Measurements from ENCODE around the gene HIC1. TPM values are rescaled to one million over a fixed set of nuclear protein-coding genes. Genes with fewer than 3 reads are reported as not detected.
A peak's percentile ranks its signal among the peaks of the same experiment; 100 is the strongest.

HIC1 gene
- total RNA-seq, 1 donor from 2014 or later: 42.6 TPM

DNA sequence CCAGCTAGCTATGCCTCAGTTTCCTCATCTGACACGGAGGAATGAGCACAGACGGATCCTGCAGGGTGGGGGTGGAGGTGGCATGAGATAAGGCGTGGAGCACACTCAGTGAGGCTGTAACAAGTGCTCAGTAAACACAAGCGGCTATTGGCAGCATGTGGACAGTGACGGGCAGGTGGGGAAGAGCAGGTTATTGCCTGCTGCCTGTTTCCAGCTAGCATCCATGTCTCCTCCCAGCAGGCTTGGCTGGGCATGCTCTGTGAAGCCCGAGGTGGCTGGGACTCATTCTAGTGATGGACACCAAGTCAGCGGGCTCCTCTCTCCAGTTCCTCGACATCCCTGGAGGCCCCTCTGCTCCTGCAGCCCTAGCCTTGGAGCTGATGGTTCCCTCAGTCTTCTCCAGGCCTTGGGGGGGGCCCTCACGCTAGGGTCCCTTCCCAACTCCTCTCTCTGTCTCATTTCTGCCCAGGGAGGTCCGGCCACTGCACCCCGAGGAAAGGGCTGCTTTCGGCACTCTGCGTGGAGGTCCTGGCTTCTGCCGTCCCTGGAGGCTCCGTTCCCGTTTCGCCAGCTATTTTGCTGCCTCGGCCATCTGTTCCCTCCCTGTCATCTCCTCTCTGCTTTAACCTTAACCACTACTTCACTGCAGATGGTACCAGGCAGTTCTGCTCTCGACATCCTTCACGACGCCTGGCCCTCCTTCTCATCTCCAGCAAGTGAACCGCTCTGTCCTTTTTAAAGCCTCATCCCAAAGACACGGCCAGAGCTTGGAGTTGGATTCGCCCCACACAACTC, 36.0 kb upstream of the HIC1 start:
- Mint-ChIP-seq H3K4me1 (ENCODE audit: low read depth) (no peaks in the 10 kb centered on the region), H3K27me3 (ENCODE audit: low read depth) (peaks cover 46% of the 10 kb centered on the region), H3K27ac (no peak overlapping the region), H3K9me3 (no peaks in the 10 kb centered on the region), H3K4me3 (ENCODE audit: low read depth) (no peak overlapping the region), H3K36me3 (ENCODE audit: low read depth) (no peaks in the 10 kb centered on the region)
- intact Hi-C loops (cut with micrococcal nuclease): no loop called here
- DNase-seq (ENCODE audit: low spot score): no peak

DNA sequence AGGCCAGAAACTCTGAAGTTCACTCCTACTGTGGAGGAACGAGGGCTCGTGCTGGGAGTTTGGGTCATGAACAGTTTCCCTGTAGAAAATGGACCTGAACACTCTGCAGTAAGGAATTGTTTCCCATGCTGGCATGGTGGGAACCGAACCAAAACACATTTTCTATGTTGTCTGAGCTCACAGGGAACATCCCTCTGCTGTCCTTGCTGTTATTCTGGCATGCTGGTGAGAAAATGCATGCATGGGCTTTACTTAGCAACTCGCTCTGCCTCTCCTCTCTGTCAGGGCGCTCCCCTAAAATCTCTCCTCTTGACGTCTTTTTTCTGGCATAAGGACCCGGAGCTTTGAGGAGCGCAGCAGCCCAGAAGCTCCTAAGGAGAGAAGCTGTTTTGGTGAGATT, 35.2 kb upstream of the HIC1 start:
- Mint-ChIP-seq H3K36me3 (ENCODE audit: low read depth) (no peaks in the 10 kb centered on the region), H3K27me3 (ENCODE audit: low read depth) (peaks cover 48% of the 10 kb centered on the region), H3K4me1 (ENCODE audit: low read depth) (no peaks in the 10 kb centered on the region), H3K4me3 (ENCODE audit: low read depth) (no peak overlapping the region), H3K27ac (no peak overlapping the region), H3K9me3 (no peaks in the 10 kb centered on the region)
- intact Hi-C loops (cut with micrococcal nuclease): no loop called here
- no peak for DNase-seq (ENCODE audit: low spot score)

DNA sequence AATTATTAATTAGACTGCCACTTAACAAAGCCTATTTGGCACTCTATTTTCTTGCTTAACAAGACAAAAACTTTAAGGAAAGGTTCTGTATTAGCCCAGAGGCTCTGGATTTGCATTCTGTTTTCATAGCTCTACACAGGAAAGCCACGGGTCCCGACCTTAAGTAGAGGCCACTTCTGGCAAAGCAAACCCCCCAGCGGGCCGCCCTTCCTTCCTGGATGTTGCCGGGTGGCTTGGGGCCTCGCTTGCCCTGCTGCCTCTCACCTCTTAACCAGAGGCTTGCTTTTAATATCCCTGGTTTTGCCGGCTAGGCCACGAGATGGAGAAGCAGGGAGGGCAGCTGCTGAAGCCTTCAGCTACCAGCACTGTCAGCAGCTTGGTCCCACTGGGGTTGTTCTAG, 34.2 kb upstream of the HIC1 start:
- no peak overlapping the region for H3K27ac Mint-ChIP-seq
- peaks cover 52% of the 10 kb centered on the region for H3K27me3 Mint-ChIP-seq (ENCODE audit: low read depth)
- no peaks in the 10 kb centered on the region for H3K9me3 Mint-ChIP-seq
- intact Hi-C loops (cut with micrococcal nuclease): no loop called here
- no peaks in the 10 kb centered on the region for H3K4me1 Mint-ChIP-seq (ENCODE audit: low read depth)
- H3K36me3 Mint-ChIP-seq (ENCODE audit: low read depth): no peaks in the 10 kb centered on the region
- H3K4me3 Mint-ChIP-seq (ENCODE audit: low read depth): no peak overlapping the region
- DNase-seq (ENCODE audit: low spot score): no peak

DNA sequence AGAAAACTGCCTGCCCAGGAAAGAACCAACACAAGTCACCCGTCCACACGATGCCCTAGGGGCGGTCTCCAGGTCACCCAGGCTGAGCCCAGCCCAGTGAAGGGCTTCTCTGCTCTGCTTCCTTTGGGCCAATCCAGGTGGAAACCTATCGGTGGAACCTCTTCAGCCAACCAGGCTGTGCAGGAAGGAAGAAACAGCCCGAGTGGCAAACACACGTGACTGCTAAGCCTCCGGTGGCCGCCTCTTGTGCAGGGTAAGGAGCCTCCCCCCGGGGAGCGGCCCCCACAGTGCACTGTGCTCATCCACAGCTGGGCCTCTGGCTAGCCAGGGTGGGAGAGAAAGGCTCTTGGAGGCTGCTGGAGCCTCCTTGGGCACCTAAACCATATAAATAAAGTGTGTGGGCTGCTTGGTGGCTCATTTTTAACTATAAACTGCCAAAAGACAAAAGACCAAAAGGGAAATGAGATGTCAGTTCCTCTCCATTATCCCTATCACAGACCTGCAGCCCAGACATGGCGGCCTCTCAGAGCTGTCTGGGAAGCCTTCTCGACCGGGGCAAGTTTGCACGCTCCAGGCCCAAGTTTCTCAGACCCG, 32.2 kb upstream of the HIC1 start:
- peaks cover 65% of the 10 kb centered on the region for H3K27me3 Mint-ChIP-seq (ENCODE audit: low read depth)
- H3K27ac Mint-ChIP-seq: no peak overlapping the region
- peak overlapping the region; percentile 21 for H3K4me3 Mint-ChIP-seq (ENCODE audit: low read depth)
- intact Hi-C loops (cut with micrococcal nuclease): no loop called here
- no peaks in the 10 kb centered on the region for H3K9me3 Mint-ChIP-seq
- no peak for DNase-seq (ENCODE audit: low spot score)
- H3K36me3 Mint-ChIP-seq (ENCODE audit: low read depth): no peaks in the 10 kb centered on the region
- peaks cover 5% of the 10 kb centered on the region for H3K4me1 Mint-ChIP-seq (ENCODE audit: low read depth)

DNA sequence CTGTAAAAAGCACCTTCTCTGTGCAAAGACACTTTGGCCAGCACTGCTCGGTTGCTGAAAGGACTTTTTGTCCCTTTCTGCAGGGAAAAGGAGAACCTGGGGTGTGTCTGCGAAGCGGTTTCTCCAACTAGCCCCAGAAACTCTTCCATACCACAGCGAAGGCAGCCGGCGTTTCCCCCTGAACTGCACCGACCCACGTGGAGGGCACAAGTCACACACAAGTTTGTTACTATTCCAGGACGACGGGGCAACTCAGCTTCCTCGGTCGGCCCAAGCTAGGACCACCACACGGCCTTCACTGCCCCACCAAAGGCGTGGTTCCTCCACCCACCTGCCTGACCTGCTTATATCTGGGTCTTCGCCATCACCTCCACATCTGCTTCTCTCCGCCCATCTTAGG, 31.6 kb upstream of the HIC1 start:
- H3K36me3 Mint-ChIP-seq (ENCODE audit: low read depth): no peaks in the 10 kb centered on the region
- H3K27me3 Mint-ChIP-seq (ENCODE audit: low read depth): peaks cover 65% of the 10 kb centered on the region
- no peak overlapping the region for H3K27ac Mint-ChIP-seq
- H3K4me3 Mint-ChIP-seq (ENCODE audit: low read depth): peak overlapping the region; percentile 21
- no peak for DNase-seq (ENCODE audit: low spot score)
- H3K4me1 Mint-ChIP-seq (ENCODE audit: low read depth): peaks cover 5% of the 10 kb centered on the region
- intact Hi-C loops (cut with micrococcal nuclease): no loop called here
- no peaks in the 10 kb centered on the region for H3K9me3 Mint-ChIP-seq

DNA sequence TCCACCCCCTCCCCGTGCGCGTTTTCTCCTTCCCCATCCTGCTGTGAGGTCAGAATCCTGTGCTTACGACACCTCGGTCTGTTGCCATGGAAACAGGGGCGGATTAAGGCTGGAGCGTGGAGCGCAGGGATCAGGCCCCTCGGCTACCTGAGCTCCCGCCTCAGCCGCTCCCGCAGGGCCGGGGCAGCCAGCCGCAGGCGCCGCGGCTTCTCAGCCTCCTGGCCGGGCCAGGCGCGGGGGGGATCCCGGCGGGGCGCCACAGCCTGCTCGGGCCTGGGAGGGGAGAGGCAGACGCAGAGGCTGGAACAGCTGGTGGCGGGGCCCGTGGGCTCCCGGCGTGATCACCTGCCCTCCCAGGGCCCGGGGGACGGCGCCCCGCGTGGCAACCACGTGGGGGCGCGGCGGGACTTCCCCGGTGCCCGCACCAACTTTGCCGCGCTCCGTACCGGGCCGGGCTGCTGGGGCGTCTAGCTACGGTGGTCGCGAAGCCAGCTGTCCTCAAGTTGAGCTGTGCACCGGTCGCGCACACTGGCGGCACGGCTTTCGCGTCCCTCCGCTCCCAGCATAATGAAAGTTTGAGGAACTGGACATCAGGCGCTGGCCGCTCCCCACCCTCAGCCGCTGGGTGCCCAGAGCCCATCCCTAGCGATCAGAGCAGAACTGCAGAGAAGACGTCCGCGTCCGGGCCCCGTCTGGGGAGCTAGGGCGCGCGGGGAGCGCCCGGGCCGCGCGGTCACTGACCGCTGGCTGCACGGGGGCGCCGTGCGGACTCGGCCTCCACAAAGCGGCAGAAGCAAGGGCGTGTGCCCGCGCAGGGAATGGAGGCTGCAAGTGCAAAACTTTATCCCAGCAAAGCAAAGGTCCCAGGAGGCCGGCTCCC, 31.0 kb upstream of the HIC1 start:
- no peaks in the 10 kb centered on the region for H3K36me3 Mint-ChIP-seq (ENCODE audit: low read depth)
- DNase-seq (ENCODE audit: low spot score): no peak
- H3K27me3 Mint-ChIP-seq (ENCODE audit: low read depth): peaks cover 67% of the 10 kb centered on the region
- peaks cover 5% of the 10 kb centered on the region for H3K4me1 Mint-ChIP-seq (ENCODE audit: low read depth)
- intact Hi-C loops (cut with micrococcal nuclease): no loop called here
- no peaks in the 10 kb centered on the region for H3K9me3 Mint-ChIP-seq
- H3K4me3 Mint-ChIP-seq (ENCODE audit: low read depth): peak overlapping the region; percentile 72
- no peak overlapping the region for H3K27ac Mint-ChIP-seq

DNA sequence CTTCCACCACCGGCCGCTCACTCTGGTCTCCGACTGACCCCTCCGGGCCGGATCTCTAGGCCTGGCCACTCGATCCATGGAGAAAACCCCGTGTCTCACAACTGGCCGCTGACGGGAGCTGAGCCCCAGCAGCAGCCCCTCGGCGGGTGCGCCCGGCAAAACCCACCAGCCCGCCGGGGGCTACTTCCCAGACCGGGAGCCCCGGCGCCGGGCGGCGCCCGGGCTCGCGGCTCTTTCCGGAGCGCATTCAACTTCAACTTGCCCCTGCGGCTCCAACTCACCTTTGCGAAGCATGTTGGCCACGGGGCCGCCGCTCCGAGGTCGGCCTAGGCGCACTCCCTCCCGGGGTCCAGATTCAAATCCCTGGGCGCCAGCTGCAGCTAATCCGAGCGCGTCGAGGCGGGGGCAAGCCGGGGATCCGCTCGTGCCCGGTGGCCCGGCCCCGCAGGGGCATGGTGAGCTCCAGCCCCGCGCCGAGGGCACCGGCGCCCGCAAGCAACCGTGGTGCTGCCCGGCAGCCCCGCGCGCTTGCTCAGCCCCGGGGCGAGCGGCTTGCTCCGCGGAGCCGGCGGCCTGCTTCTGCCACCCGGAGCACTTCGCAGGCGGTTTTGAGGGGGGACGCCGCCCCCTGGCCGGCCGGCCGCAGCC, 30.2 kb upstream of the HIC1 start:
- Mint-ChIP-seq H3K4me1 (ENCODE audit: low read depth) (peaks cover 5% of the 10 kb centered on the region), H3K27me3 (ENCODE audit: low read depth) (peaks cover 63% of the 10 kb centered on the region), H3K4me3 (ENCODE audit: low read depth) (no peak overlapping the region), H3K9me3 (no peaks in the 10 kb centered on the region), H3K27ac (no peak overlapping the region), H3K36me3 (ENCODE audit: low read depth) (no peaks in the 10 kb centered on the region)
- intact Hi-C loops (cut with micrococcal nuclease): no loop called here
- DNase-seq (ENCODE audit: low spot score): no peak

DNA sequence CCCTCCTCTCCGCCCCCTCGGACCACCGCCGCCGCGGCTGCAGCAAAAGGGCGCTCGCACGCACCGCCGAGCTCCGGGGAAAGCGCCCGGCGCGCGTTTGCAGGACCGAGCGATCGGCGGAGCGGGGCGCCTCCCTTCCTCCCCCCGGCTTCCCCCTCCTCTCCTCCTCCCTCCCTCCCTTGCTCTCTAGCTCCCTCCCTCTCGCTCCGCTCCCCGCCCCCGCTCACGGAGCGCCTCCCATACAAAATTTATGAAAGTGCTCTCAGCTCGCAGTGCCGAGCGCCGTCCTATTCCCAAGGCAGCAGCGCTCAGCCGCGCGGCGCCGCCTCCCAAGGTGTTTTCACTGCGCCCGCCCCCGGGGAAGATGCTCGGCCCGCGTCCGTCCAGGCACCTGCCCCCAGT, 29.7 kb upstream of the HIC1 start, which contains the start of gene RTN4RL1:
TSS of gene RTN4RL1 (minus strand) at position 115 of the 402 bp plus-strand sequence. CDS start 469 bp downstream, outside the sequence.
- H3K27me3 Mint-ChIP-seq (ENCODE audit: low read depth): peaks cover 57% of the 10 kb centered on the region
- DNase-seq (ENCODE audit: low spot score): peak; percentile 73
- H3K9me3 Mint-ChIP-seq: no peaks in the 10 kb centered on the region
- H3K4me1 Mint-ChIP-seq (ENCODE audit: low read depth): peaks cover 5% of the 10 kb centered on the region
- no peak within 1 kb of the TSS for H3K27ac Mint-ChIP-seq
- H3K4me3 Mint-ChIP-seq (ENCODE audit: low read depth): peak within 1 kb of the TSS; percentile 72
- intact Hi-C loops (cut with micrococcal nuclease): no loop called here
- no peaks in the 10 kb centered on the region for H3K36me3 Mint-ChIP-seq (ENCODE audit: low read depth)

DNA sequence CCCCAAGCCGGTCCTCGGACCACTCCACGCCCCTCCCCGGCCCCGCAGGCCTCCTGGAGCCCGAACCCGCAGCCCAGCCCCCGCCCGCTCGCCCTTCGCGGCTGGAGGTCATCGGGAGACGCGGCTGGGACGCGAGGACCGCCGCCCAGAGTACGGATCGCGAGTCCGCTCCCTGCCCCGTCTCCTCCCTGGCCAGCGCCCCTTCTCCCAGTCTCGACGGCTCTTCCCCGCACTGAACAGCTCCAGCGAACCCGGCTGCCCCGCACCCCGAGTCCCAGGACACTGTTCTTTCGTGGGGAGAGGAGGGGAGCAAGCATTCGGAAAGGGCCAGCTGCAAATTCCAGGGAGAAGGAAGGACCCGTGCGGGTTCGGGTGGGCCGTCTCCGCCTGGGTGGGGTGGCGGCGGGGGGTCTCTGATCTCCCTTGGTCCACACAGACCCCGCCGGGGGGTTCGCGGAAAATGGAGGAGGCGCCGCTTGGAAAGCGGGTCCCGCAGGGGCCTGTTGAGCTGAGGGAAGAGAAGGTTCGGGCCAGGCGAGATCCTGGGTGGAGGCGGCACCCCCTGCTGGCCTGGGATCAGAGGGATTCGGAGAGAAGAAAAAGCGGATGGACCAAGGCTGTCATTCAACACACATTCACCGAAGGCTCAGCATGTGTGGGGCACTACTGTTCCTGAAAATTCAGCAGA, 29.1 kb upstream of the HIC1 start:
- peaks cover 7% of the 10 kb centered on the region for H3K4me1 Mint-ChIP-seq (ENCODE audit: low read depth)
- H3K9me3 Mint-ChIP-seq: no peaks in the 10 kb centered on the region
- no peak for DNase-seq (ENCODE audit: low spot score)
- intact Hi-C loops (cut with micrococcal nuclease): no loop called here
- peaks cover 54% of the 10 kb centered on the region for H3K27me3 Mint-ChIP-seq (ENCODE audit: low read depth)
- no peak overlapping the region for H3K27ac Mint-ChIP-seq
- no peaks in the 10 kb centered on the region for H3K36me3 Mint-ChIP-seq (ENCODE audit: low read depth)
- peak overlapping the region; percentile 69 for H3K4me3 Mint-ChIP-seq (ENCODE audit: low read depth)

DNA sequence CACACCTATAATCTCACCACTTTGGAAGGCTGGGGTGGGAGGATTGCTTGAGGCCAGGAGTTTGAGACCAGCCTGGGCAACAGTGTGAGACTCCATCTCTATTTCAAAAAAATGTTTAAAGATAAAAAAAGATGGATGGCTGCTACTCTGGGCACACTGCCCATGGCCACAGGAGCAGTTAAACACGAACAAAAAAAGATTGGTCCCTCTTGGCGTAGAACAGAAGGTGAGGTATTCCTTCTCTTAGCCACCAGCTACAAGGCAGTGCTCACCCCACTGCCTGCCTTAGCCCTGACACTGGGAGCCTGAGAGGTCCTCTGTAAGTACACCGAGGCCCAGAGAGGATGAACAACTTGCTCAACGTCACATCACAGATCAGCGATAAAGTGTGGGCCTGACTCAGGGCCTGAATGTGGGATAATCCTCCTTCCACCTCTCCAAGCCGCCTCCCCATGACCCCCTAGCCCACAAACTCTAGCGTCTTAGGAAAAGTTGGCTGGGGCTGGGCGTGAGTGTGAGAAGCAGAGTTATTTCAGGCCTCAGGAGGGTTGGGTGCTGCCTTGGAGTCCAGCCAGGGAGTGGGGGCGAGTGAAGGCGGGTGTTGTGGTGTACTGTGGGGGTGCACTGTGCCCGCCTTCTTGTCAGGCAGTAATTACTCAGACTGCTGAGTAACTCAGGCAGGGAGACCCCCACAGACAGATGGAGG, 27.2 kb upstream of the HIC1 start:
- DNase-seq (ENCODE audit: low spot score): no peak
- intact Hi-C loops (cut with micrococcal nuclease): no loop called here
- Mint-ChIP-seq H3K27ac (no peak overlapping the region), H3K27me3 (ENCODE audit: low read depth) (peaks cover 42% of the 10 kb centered on the region), H3K36me3 (ENCODE audit: low read depth) (no peaks in the 10 kb centered on the region), H3K4me3 (ENCODE audit: low read depth) (no peak overlapping the region), H3K9me3 (no peaks in the 10 kb centered on the region), H3K4me1 (ENCODE audit: low read depth) (peaks cover 12% of the 10 kb centered on the region)

DNA sequence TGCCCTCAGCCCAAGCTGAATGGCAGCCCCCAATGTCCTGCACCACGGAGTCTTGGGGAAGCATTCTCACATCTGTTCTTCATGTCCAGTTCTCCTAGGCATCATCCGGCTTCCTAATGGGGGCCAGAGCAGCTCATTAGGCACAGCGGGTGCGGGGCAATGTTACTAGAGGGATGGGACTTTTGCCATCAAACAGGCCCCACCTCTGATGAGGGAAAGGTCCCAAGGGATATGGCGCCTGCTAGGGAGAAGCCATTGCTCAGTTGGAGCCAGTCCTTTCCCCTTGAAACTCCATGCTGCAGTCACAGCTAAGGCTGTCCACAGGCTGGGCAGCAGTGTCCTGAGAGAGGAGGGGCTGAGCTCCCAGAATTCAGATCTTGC, 26.7 kb upstream of the HIC1 start:
- no peak overlapping the region for H3K27ac Mint-ChIP-seq

DNA sequence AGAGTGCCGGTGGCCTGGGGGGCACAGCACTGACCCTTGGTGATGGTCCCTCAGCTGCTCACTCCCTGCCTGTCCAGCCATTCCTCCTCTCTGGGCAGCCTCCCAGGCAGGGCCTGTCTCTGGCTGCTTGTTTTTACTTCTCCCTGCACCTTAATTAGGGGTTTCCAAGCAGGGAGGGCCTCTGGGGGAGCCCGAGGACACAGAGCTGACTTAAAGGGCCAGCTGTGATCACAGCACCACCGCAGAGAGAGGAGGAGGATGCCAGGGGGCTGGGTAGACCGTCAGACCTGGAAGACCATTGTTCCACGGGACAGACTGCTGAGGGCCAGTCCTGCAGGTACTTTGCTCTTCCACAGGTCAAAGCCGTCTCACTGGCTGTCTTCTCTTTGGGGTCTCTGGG, 26.2 kb upstream of the HIC1 start:
- Mint-ChIP-seq H3K27ac (no peak overlapping the region), H3K4me1 (ENCODE audit: low read depth) (peaks cover 12% of the 10 kb centered on the region), H3K4me3 (ENCODE audit: low read depth) (no peak overlapping the region), H3K9me3 (no peaks in the 10 kb centered on the region), H3K36me3 (ENCODE audit: low read depth) (peaks cover 3% of the 10 kb centered on the region), H3K27me3 (ENCODE audit: low read depth) (peaks cover 34% of the 10 kb centered on the region)
- intact Hi-C loops (cut with micrococcal nuclease): no loop called here
- no peak for DNase-seq (ENCODE audit: low spot score)

More for the DNA sequence above, 26.7 kb upstream of the HIC1 start:
- Mint-ChIP-seq H3K9me3 (no peaks in the 10 kb centered on the region), H3K36me3 (ENCODE audit: low read depth) (peaks cover under 1% of the 10 kb centered on the region), H3K4me3 (ENCODE audit: low read depth) (peak overlapping the region; percentile 40), H3K27me3 (ENCODE audit: low read depth) (peaks cover 37% of the 10 kb centered on the region), H3K4me1 (ENCODE audit: low read depth) (peaks cover 12% of the 10 kb centered on the region)
- intact Hi-C loops (cut with micrococcal nuclease): no loop called here
- DNase-seq (ENCODE audit: low spot score): no peak
